Smooth muscle cell (in vitro differentiated cells): ENCODE results near the gene MEST. TPM values are rescaled to one million over a fixed set of nuclear protein-coding genes. Genes with fewer than 3 reads are reported as not detected.

ENCODE experiments used
- DNase-seq: peaks from one replicate; lab custom pipeline; 2025; ENCODE audit not compliant: unreplicated experiment; lab: John Stamatoyannopoulos, UW
- H2AFZ ChIP-seq: fragments of 200-600 bp; sonication (generic); 2 replicates; pipeline ENCODE4 v1.6.0; 2016; ENCODE audit warnings: antibody characterized with exemption, low read depth, mild to moderate bottlenecking
- H3F3A ChIP-seq: fragments of 200-600 bp; sonication (generic); 2 replicates; pipeline ENCODE4 v1.6.0; 2017; ENCODE audit warnings: antibody characterized with exemption, low read depth
- H3K27ac ChIP-seq: fragments of 200-600 bp; sonication (generic); 2 replicates; pipeline ENCODE4 v1.5.1; 2016; ENCODE audit warnings: low read depth, mild to moderate bottlenecking
- H3K27me3 ChIP-seq: fragments of 200-600 bp; sonication (generic); 2 replicates; pipeline ENCODE4 v1.6.1; 2016; ENCODE audit warnings: low read depth, mild to moderate bottlenecking
- H3K36me3 ChIP-seq: fragments of 200-600 bp; sonication (generic); 2 replicates; pipeline ENCODE4 v1.5.1; 2016; ENCODE audit warnings: low read depth
- H3K4me1 ChIP-seq: fragments of 200-600 bp; sonication (generic); 2 replicates; pipeline ENCODE4 v1.5.1; 2016; ENCODE audit warnings: low read depth
- H3K4me2 ChIP-seq: fragments of 200-600 bp; sonication (generic); 2 replicates; pipeline ENCODE4 v1.6.0; 2016; ENCODE audit warnings: mild to moderate bottlenecking
- H3K4me3 ChIP-seq: fragments of 200-600 bp; sonication (generic); 2 replicates; pipeline ENCODE4 v1.5.1; 2016; ENCODE audit warnings: mild to moderate bottlenecking
- H3K79me2 ChIP-seq: fragments of 200-600 bp; sonication (generic); 2 replicates; pipeline ENCODE4 v1.6.0; 2016; ENCODE audit warnings: low read depth, mild to moderate bottlenecking
- H3K9ac ChIP-seq: fragments of 200-600 bp; sonication (generic); 2 replicates; pipeline ENCODE4 v1.6.0; 2016; ENCODE audit warnings: low read depth
- H3K9me3 ChIP-seq: fragments of 200-600 bp; sonication (generic); replicated peaks from 2 replicates; pipeline ENCODE4 v1.5.1; 2016; ENCODE audit warnings: low read depth
- H4K20me1 ChIP-seq: fragments of 200-600 bp; sonication (generic); 2 replicates; pipeline ENCODE4 v1.6.0; 2016; ENCODE audit warnings: low read depth
- CTCF ChIP-seq: fragments of 200-600 bp; sonication (generic); IDR thresholded peaks from 2 replicates; pipeline ENCODE4 v1.5.1; 2017; ENCODE audit warnings: borderline replicate concordance, mild to moderate bottlenecking, antibody characterized with exemption; ENCODE audit not compliant: insufficient read depth, poor library complexity, severe bottlenecking
- whole genome bisulfite sequencing: methylation state at CpG from one replicate; pipeline ENCODE4 v1.1.7; 2016; ENCODE audit warnings: low lambda C conversion rate; 5-methylcytosine and 5-hydroxymethylcytosine counted together
- polyA plus RNA-seq: library from polyadenylated mRNA; unstranded; fragments of >200 nt; fragmentation: Nextera tagmentation; extraction: Ambion mirVana; gene quantifications from 2 replicates; pipeline ENCODE4 v1.2.1, GENCODE V29; 2016
- total RNA-seq: library from RNA; depleted of rRNA; stranded (reverse); fragments of >200 nt; gene quantifications from 2 replicates; pipeline ENCODE4 v1.2.3, GENCODE V29; 2014

MEST gene, protein sequence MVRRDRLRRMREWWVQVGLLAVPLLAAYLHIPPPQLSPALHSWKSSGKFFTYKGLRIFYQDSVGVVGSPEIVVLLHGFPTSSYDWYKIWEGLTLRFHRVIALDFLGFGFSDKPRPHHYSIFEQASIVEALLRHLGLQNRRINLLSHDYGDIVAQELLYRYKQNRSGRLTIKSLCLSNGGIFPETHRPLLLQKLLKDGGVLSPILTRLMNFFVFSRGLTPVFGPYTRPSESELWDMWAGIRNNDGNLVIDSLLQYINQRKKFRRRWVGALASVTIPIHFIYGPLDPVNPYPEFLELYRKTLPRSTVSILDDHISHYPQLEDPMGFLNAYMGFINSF
- total RNA-seq (1,229 and 1,648 TPM in 2 replicates), polyA plus RNA-seq (1,158 and 1,655 TPM in 2 replicates)

DNA sequence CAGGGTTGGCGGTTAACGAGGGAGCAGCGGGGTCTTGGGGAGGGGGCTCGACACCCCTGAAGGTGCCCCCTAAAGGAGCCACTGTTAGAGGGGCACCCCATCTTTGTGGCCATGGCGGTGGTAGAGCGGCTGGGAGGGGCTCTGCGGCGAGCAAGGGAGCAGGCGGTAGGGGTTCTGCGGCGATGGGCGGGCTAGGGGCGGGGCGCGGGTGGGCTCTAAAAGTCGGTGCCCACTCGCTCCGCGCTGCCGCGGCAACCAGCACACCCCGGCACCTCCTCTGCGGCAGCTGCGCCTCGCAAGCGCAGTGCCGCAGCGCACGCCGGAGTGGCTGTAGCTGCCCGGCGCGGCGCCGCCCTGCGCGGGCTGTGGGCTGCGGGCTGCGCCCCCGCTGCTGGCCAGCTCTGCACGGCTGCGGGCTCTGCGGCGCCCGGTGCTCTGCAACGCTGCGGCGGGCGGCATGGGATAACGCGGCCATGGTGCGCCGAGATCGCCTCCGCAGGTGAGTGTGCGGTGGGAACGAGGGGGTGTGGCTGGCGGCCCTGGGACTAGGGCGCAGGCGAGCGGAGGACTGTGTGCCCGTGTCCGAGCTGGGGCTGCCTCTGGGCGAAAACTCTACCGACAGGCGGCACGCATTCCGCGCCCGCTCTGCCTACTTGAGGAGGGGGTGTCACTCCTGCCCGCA lies at the start of gene MEST:
Gene MEST, plus strand, starts transcription at position 245 of the 682 bp plus-strand sequence. Its CDS starts 229 bp downstream, at position 474.
- no peak for TF ChIP-seq CTCF
- no peak within 1 kb of the TSS for H2AFZ ChIP-seq
- 40% methylated on average over 63 of the region's 71 CpGs for WGBS
- H3K4me3 ChIP-seq = peak within 1 kb of the TSS; percentile 64
- H3F3A ChIP-seq = peaks cover 17% of the 10 kb centered on the region
- H3K27ac ChIP-seq = peak within 1 kb of the TSS; percentile 92
- no peaks in the 10 kb centered on the region for H3K36me3 ChIP-seq
- H3K4me1 ChIP-seq = peaks cover 28% of the 10 kb centered on the region
- H3K4me2 ChIP-seq = peak within 1 kb of the TSS; percentile 82
- no peaks in the 10 kb centered on the region for H3K9me3 ChIP-seq
- DNase-seq = no peak
- peaks cover 46% of the 10 kb centered on the region for H4K20me1 ChIP-seq
- peaks cover 48% of the 10 kb centered on the region for H3K79me2 ChIP-seq
- H3K9ac ChIP-seq = peak within 1 kb of the TSS; percentile 44
- H3K27me3 ChIP-seq = no peaks in the 10 kb centered on the region

DNA sequence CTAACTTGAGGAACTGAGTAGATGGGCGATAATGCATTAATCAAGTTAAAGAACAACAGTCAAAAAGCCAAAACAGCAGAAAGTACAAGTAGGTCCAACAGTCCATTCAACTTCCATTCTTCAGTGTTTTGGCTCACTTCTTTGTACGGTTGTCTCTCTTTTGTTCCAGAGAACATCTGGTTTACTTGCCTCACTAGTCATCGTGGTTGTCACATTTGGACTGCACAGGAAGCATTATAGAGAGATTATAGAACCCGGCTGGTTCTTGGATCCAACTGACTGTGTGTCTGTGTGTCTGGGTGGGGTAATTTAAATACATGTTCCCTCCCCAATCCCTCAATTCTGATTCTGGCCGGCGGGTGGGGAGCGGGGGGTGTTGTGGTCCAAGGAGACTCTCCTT lies 49.3 kb upstream of the MEST start:
- no peak overlapping the region for H3K4me2 ChIP-seq
- no peaks in the 10 kb centered on the region for H3K9me3 ChIP-seq
- DNase-seq = no peak
- no peaks in the 10 kb centered on the region for H3K36me3 ChIP-seq
- 82% methylated on average over 7 of the region's 7 CpGs for WGBS
- no peaks in the 10 kb centered on the region for H3F3A ChIP-seq
- H3K4me3 ChIP-seq = no peak overlapping the region
- H3K27me3 ChIP-seq = no peaks in the 10 kb centered on the region
- no peak overlapping the region for H3K9ac ChIP-seq
- H3K4me1 ChIP-seq = peaks cover 26% of the 10 kb centered on the region
- no peak for TF ChIP-seq CTCF
- H3K79me2 ChIP-seq = peaks cover 10% of the 10 kb centered on the region
- H2AFZ ChIP-seq = no peak overlapping the region
- H3K27ac ChIP-seq = no peak overlapping the region
- no peaks in the 10 kb centered on the region for H4K20me1 ChIP-seq

GRCh38 chr7:130444234-130444633 lies 47.7 kb upstream of the MEST start:
- no peak for TF ChIP-seq CTCF
- Histone ChIP-seq H3K79me2 (no peaks in the 10 kb centered on the region), H3K36me3 (no peaks in the 10 kb centered on the region), H3K9ac (no peak overlapping the region), H3F3A (no peaks in the 10 kb centered on the region), H3K4me1 (peaks cover 26% of the 10 kb centered on the region), H3K4me3 (no peak overlapping the region), H3K4me2 (peak overlapping the region; percentile 76), H4K20me1 (no peaks in the 10 kb centered on the region), H3K9me3 (no peaks in the 10 kb centered on the region), H2AFZ (peak overlapping the region; percentile 86), H3K27me3 (no peaks in the 10 kb centered on the region), H3K27ac (peak overlapping the region; percentile 77)
- WGBS = 29% methylated on average over 3 of the region's 3 CpGs
- DNase-seq = no peak
